Ascending aorta (tissue), 2 donors: ENCODE results near the gene ZNF652. TPM values are rescaled to one million over a fixed set of nuclear protein-coding genes. Genes with fewer than 3 reads are reported as not detected.
"Not testable (repeated sequence)": the region's sequence is repeated elsewhere in the genome, so short reads cannot be mapped to it uniquely, and the experiment has no call there.

Experiments used
- DNase-seq, 2 donors: peaks; one replicate each; pipeline ENCODE4 v3.0.0-alpha.2; 2019; ENCODE audit warnings: low spot score in 2 of 2
- H3K27ac ChIP-seq, 2 donors: fragments of 200-600 bp; sonication (generic); one replicate each; pipeline ENCODE4 v1.5.1; 2016 to 2017; ENCODE audit warnings: mild to moderate bottlenecking in 1 of 2
- H3K27me3 ChIP-seq: fragments of 200-600 bp; sonication (generic); one replicate; pipeline ENCODE4 v1.5.1; 2017
- H3K36me3 ChIP-seq, 2 donors: fragments of 200-600 bp; sonication (generic); one replicate each; pipeline ENCODE4 v1.5.1; 2016
- H3K4me1 ChIP-seq, 2 donors: fragments of 200-600 bp; sonication (generic); one replicate each; pipeline ENCODE4 v1.5.1; 2016 to 2017; ENCODE audit warnings: mild to moderate bottlenecking in 1 of 2
- H3K4me3 ChIP-seq, 2 donors: fragments of 200-600 bp; sonication (generic); one replicate each; pipeline ENCODE4 v1.5.1; 2016 to 2017; ENCODE audit warnings: mild to moderate bottlenecking in 1 of 2
- H3K9me3 ChIP-seq, 2 donors: fragments of 200-600 bp; sonication (generic); one replicate each; pipeline ENCODE4 v1.5.1; 2016
- CTCF ChIP-seq, 3 experiments: fragments of 200-600 bp in 2 of 3; fragments of 450-650 bp in 1 of 3; sonication (generic) in 2 of 3; IDR thresholded peaks; one replicate each; pipeline ENCODE4 v1.5.1; 2016 to 2019; ENCODE audit warnings: antibody characterized with exemption in 3 of 3, mild to moderate bottlenecking in 1 of 3, moderate library complexity in 1 of 3
- intact Hi-C: fragments of 100-400 bp; cut with DNase I; formaldehyde crosslinking; loops from one replicate; pipeline ENCODE4 v1.15.1; 2023
- total RNA-seq: library from RNA; depleted of rRNA; stranded (reverse); fragments of >200 nt; gene quantifications from one replicate; pipeline ENCODE4 v1.1.0, GENCODE V29; 2016

Gene ZNF652
- total RNA-seq, 1 donor from 2014 or later: 13.5 TPM

GRCh38 chr17:49399995-49400394 lies 37.9 kb upstream of the ZNF652 start:
- no peak overlapping the region for H3K4me3 ChIP-seq
- H3K4me1 ChIP-seq: no peaks in the 10 kb centered on the region
- H3K27ac ChIP-seq: no peak overlapping the region
- intact Hi-C loops: no loop called here
- H3K9me3 ChIP-seq: no peaks in the 10 kb centered on the region
- TF ChIP-seq CTCF (IDR thresholded peaks at IDR 0.05): no peak
- H3K27me3 ChIP-seq: no peaks in the 10 kb centered on the region
- peaks cover 12 to 18% of the 10 kb centered on the region in 2 donors for H3K36me3 ChIP-seq
- no peak for DNase-seq

GRCh38 chr17:49397586-49397985 lies 35.5 kb upstream of the ZNF652 start:
- intact Hi-C loops: no loop called here
- DNase-seq: no peak
- H3K27me3 ChIP-seq: no peaks in the 10 kb centered on the region

GRCh38 chr17:49393491-49394255 lies 31.6 kb upstream of the ZNF652 start:
- DNase-seq: no peak
- peaks cover 0 to 4% of the 10 kb centered on the region in 2 donors for H3K4me1 ChIP-seq
- no peak overlapping the region for H3K27ac ChIP-seq
- no peaks in the 10 kb centered on the region for H3K9me3 ChIP-seq
- no peak overlapping the region for H3K4me3 ChIP-seq
- intact Hi-C loops: loop anchor here (2.0 kb wide), 1 partner anchor 31 kb away; the partner anchor contains the start of gene ZNF652
- no peak for TF ChIP-seq CTCF (IDR thresholded peaks at IDR 0.05)
- no peaks in the 10 kb centered on the region for H3K36me3 ChIP-seq
- H3K27me3 ChIP-seq: no peaks in the 10 kb centered on the region

More at GRCh38 chr17:49397586-49397985, 35.5 kb upstream of the ZNF652 start:
- H3K27ac ChIP-seq: no peak overlapping the region
- no peaks in the 10 kb centered on the region for H3K9me3 ChIP-seq
- H3K4me1 ChIP-seq: peaks cover 0 to 4% of the 10 kb centered on the region in 2 donors
- TF ChIP-seq CTCF (IDR thresholded peaks at IDR 0.05): no peak
- no peaks in the 10 kb centered on the region for H3K36me3 ChIP-seq
- H3K4me3 ChIP-seq: no peak overlapping the region

- no peaks in the 10 kb centered on the region for H3K9me3 ChIP-seq
- intact Hi-C loops: no loop called here
- no peaks in the 10 kb centered on the region for H3K27me3 ChIP-seq
- no peaks in the 10 kb centered on the region for H3K36me3 ChIP-seq
- H3K4me1 ChIP-seq: peaks cover 0 to 4% of the 10 kb centered on the region in 2 donors
- no peak for TF ChIP-seq CTCF (IDR thresholded peaks at IDR 0.05)
- peak overlapping the region in 1 of 2 donors; percentile 12 for H3K27ac ChIP-seq
- no peak overlapping the region for H3K4me3 ChIP-seq
- no peak for DNase-seq
These were observed 28.7 kb upstream of the ZNF652 start for GRCh38 chr17:49390548-49391324.

- DNase-seq, H3K4me3 ChIP-seq, H3K9me3 ChIP-seq, H3K27ac ChIP-seq, H3K27me3 ChIP-seq, H3K36me3 ChIP-seq, H3K4me1 ChIP-seq, intact Hi-C loops: not testable (repeated sequence)
These were observed 27.7 kb upstream of the ZNF652 start for GRCh38 chr17:49389514-49390347.
